HG02885 (cell line): ENCODE results near the gene DTYMK.
"Not testable (repeated sequence)": the region's sequence is repeated elsewhere in the genome, so short reads cannot be mapped to it uniquely, and the experiment has no call there.

Experiments used
- ATAC-seq: cut with Tn5 transposase; IDR thresholded peaks from one replicate; pipeline ENCODE4 v1.9.1; 2021; ENCODE audit warnings: mild to moderate bottlenecking; ENCODE audit not compliant: unreplicated experiment, poor library complexity

The DTYMK gene

DNA sequence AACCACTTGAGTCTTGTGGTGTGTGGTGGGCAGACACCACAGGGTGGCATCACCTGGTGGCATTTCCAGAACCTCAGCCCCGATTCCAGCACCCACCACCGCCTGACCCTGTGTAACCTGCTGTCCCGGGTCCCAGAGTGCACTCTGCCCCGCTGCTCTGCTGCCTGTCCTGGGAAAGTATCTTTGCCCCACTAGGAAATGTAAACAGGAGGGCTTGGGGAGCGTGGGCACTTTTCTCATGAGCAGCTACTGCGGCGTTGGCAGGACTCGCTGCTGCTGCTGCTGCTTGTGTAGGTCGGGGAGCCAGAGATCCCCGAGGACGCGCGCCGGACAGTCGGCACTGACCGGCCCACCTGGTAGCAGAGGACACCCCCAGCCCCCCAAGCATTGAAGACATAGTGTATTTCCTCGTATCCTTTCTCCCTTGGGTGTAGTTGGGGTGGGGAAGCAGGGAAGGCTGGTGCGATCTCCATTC is 13.4 kb downstream of the DTYMK start:
- no peak for ATAC-seq

- no peak for ATAC-seq
These were observed 14.1 kb downstream of the DTYMK start for GRCh38 chr2:241672243-241673188.

DNA sequence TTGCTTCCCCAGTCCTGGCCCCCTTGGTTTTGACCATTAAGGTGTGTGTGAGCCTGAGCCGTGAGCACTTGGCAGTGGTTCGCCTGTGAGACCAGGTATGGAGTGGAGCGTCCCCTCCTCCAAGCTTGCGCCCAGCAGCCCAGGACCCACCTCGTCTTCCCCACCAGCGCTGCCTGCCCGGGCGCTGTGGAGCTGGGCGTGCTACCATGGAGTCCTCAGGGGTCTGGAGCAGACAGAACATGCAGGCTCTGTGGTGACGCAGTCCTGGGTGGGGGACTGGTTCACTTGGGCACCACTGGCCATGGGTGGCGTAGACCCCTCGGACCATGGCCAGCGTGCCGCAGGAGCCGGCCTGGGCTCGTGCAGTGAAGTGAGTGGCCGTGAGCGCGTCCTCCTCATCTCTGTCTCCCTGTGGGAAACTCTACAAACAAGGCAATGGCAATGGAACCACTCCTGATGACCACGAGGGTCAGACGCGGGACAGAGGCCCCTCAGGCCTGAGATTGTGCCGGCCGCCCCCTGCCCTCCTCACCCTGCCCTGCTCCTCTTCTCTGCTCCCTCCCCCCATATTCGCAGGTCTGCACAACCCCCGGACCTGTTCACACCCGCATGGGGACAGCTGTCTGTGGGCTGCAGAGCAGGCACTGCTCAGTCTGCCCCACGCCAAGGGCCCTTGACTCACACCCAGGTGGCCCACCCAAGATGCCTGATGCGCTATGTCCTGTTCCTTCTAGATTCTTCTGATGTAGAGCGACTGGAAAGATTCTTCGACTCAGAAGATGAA is 15.0 kb downstream of the DTYMK start:
- no peak for ATAC-seq

DNA sequence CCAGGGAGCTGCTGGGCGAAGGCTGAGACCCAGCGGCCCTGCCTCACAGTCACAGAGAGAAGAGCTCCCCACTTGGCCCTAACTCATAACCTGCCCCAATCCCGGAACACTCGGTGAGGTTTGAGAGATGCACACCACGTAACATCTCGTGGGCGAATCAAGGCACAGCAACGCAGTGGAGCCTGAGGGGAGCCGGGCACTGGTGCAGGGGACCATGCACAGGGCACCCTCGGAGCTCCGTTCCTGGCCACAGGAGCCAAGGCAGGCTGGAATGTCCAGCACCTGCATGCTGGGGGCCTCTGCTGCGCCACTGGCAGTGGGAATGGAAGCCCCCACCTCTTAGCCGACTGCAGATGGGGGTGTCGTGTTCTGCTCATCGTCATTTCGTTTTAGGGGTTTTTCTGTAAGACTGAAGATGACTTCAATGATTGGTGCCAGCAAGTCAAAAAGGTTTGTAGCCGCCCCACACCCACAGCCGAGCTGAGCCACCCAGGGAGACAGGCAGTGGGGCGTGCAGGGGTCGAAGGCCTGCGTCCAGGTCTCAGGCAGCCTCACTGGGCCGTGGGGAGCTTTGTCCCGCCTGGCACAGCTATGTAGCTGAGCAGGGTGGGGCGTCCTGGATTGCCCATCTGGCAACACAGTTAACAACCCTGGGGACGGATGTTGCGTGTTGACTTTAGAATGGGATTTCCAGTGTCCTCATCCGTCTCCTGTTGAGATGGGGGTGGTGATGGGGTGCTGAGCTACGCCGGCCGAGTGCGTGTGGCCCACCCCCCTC is 16.1 kb downstream of the DTYMK start:
- ATAC-seq: no peak

DNA sequence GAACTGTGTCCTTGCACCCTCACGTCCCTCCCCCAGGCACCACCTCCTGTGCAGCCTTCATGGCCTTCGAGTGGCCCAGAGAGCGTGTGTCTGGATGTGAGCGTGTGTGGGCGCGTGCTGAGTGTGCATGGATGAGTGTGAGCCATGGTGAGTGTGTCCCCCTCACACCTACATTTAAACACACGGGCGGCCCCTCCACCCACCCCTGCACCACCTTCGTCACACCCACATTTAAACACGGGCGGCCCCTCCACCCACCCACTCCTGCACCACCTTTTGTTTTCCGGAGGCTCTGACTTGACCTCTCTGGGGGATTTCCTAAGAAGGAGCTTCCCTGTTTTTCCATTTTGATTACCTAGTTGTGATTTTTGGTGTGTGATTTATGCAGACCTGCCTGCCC is 17.8 kb downstream of the DTYMK start:
- ATAC-seq: no peak

DNA sequence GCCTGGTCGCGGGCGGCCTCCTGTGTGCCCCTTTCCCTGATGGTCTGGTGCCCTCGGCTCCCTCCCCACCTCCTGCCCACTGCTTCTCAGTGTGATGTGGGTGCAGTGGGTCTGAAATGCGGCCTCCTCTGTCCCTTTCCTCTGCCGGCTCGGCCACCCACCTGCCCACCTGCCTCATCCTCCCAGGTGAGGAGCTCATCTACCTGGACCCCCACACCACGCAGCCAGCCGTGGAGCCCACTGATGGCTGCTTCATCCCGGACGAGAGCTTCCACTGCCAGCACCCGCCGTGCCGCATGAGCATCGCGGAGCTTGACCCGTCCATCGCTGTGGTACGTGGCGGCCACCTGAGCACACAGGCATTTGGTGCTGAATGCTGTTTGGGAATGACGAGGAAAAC is 18.3 kb downstream of the DTYMK start:
- ATAC-seq: no peak

- no peak for ATAC-seq
These were observed 19.8 kb downstream of the DTYMK start for GRCh38 chr2:241666627-241667400.

- ATAC-seq: no peak
These were observed 20.7 kb downstream of the DTYMK start for GRCh38 chr2:241665731-241666440.

GRCh38 chr2:241662731-241663130 is 23.9 kb downstream of the DTYMK start:
- not testable (repeated sequence) for ATAC-seq

- no peak for ATAC-seq
These were observed 25.9 kb downstream of the DTYMK start for GRCh38 chr2:241660593-241661213.

DNA sequence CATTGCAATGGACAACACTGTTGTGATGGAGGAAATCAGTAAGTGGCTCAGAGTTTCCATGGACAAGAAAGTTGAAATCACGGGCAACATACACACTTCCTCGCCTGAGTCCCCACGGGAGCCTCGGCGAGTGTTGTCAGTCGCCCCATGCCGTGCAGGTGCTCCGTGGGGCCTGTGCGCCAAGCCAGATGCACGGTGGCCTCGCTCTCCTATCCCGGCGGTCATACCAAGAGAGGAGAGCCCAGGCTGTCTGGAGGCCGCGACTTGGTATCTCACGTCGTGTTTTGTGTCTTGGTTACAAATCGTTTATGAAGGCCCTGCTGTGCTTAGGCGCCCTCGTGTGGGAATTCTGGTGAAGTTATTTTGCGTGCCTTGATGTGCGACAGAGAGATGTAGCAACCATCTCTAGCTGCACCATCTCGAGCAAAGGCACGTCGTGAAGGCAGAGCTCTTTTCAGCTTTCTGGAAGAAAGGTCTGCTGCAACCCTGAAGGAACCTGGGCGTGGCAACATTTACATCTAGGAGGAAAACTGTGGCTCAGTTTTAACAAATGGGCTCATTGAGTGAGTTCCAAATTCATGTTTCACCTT is 27.4 kb downstream of the DTYMK start:
- ATAC-seq: no peak

DNA sequence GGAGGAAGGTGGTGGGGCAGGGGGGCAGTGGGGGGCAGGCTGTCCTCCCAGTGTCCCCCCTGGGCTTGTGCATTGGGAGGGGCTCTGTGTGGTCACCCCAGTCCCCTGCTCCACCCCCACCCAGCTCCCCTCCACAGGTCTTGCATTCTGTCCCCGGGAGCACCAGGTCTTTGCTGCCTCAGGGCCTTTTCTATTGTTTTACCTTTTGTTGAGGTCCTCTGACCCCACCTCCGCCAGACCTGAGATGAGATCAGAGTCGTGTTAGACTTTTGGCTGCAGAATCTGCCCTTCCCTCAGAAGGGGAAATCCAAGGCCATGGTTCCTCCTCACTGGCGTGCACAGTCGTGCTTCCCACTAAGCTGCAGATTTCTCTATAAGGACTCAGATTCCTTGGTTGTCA is 28.3 kb downstream of the DTYMK start:
- no peak for ATAC-seq

GRCh38 chr2:241657786-241658254 is 28.8 kb downstream of the DTYMK start:
- no peak for ATAC-seq

DNA sequence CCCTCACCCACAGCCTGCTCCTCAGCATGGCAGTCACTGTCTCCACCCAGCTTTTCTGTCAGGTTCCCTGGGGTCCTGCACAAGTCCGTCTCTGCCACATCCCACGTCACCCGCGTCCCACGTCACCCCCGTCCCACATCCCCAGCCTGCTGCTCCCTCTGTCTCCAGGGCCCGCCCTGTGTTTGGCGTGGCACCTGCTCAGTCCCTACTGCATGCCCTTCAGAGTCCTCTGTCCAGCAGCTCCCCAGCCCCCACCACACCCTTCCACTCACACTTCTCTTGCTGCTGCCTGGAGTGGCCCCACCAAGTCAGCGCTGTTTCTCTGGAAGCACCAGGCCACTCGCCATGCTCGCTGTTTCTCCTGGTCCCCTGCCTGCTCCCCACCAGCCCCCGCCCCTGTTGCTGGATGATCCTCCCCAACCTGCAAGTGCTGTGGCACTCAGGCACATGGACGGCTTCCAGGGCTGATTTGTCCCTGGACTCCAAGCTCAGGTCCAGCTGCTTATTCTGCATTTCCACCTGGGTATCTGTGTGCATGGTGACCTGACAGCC is 30.3 kb downstream of the DTYMK start:
- no peak for ATAC-seq

DNA sequence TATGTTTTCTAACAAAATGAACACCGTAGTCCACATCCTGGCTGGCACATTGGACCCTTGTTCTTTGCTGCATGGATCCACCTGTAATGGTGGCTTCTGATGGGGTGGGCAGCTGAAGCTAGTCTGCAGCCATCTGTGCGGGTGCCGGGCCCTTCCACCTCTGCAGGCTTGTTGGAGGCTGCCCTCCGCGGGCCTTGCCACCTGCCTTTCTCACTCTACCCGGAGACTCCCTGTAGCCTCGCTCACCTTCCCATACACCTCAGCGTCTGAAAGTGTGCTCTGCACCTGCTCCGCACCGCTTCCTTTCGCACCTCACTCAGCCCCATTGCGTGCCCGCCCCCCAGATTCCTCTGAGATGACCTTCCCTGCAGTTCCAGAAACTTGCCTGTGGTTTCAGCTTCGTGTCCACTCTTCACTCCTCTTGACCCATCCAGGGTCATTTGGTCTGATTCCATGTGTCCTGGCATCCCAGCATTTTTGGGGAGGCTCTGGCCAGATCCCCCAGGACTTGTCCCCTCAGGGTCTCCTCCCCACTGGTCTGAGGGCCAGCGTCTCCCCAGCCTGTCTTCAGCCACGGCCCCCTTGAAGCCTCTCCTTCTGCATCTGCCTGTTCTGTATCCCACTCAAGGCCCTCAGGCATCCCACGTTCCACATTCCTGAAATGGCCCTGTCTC is 31.0 kb downstream of the DTYMK start:
- no peak for ATAC-seq

- ATAC-seq: no peak
These were observed 32.1 kb downstream of the DTYMK start for GRCh38 chr2:241654551-241654950.

DNA sequence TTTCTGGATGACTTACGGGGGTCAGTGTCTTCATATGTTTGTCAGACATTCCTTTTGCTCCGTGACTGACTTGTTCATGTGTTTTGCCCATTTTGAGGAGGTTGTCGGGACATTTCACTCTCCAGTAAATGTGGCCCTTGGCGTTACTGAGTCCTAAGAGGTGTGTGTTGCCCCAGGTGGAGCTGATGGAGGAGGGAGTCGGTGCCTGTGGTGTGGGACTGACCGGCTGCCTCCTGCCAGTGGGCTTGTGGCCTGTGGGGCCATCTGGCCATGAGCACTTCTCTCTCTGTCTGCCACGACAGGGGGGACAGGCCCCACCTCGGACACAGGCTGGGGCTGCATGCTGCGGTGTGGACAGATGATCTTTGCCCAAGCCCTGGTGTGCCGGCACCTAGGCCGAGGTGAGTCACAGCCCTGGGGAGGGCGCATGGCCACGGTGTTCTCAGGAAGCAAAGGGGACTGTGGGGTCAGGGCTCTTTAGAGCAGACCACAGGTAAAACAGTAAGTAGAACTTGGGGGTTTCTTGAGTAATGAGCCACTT is 33.3 kb downstream of the DTYMK start:
- ATAC-seq: no peak
